ENCODE measurements around the gene PTGER2.

The PTGER2 gene

DNA sequence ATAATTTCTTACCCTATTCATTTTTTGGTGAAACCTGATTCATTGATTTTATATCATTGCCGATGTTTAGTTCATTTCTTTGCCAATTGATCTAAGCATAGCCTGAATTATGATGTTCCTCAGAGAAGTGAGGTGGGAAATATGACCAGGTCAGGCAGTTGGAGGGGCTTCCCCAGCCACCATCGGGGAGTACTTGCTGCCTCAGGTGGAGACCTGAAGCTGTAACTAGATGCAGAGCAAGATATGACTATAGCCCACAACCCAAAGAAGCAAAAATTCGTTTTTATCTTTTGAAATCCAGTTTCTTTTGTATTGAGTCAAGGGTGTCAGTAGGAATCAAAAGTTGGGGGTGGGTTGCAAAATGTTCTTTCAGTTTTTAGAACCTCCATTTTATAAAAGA, 38.7 kb upstream of the PTGER2 start:
- Histone ChIP-seq H3K9me2 (ENCODE audit: low read depth, low read length) (no peaks in the 10 kb centered on the region), H3K79me2 (ENCODE audit: insufficient read depth, low read length) (no peaks in the 10 kb centered on the region)
- no peak for TF ChIP-seq EZH2 (IDR thresholded peaks at IDR 0.05; ENCODE audit: borderline replicate concordance, low read length)
- TF ChIP-seq, protein P1, sequence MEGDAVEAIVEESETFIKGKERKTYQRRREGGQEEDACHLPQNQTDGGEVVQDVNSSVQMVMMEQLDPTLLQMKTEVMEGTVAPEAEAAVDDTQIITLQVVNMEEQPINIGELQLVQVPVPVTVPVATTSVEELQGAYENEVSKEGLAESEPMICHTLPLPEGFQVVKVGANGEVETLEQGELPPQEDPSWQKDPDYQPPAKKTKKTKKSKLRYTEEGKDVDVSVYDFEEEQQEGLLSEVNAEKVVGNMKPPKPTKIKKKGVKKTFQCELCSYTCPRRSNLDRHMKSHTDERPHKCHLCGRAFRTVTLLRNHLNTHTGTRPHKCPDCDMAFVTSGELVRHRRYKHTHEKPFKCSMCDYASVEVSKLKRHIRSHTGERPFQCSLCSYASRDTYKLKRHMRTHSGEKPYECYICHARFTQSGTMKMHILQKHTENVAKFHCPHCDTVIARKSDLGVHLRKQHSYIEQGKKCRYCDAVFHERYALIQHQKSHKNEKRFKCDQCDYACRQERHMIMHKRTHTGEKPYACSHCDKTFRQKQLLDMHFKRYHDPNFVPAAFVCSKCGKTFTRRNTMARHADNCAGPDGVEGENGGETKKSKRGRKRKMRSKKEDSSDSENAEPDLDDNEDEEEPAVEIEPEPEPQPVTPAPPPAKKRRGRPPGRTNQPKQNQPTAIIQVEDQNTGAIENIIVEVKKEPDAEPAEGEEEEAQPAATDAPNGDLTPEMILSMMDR (IDR thresholded peaks at IDR 0.05; ENCODE audit: low read length) = no peak

DNA sequence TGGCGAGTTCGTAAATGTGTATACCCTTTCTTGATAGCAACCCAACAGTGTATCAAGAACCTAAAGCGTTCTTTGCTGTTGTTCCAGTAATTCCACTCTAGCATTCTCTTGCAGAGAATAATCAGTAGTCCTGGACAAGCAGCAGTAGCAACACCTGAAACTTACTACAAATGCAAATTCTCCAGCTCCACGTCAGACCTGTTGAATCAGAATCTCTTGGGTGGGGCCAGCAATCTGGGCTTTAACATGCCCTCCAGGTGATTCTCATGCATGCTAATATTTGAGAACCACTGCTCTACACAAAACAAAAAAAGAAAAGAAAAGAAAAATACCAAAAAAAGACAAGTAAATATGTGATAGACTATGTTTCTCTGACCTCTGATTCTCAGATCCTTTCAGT, 36.6 kb upstream of the PTGER2 start:
- Histone ChIP-seq H3K4me2 (ENCODE audit: low read length) (no peak overlapping the region), H3K36me3 (ENCODE audit: insufficient read depth, low read length) (no peaks in the 10 kb centered on the region), H4K20me1 (ENCODE audit: insufficient read depth, low read length) (no peaks in the 10 kb centered on the region), H3K27me3 (ENCODE audit: insufficient read depth, low read length) (no peaks in the 10 kb centered on the region), H3K9ac (ENCODE audit: low read length) (no peak overlapping the region), H3K79me2 (ENCODE audit: insufficient read depth, low read length) (no peaks in the 10 kb centered on the region), H2AFZ (ENCODE audit: low read length) (no peak overlapping the region), H3F3A (ENCODE audit: insufficient read depth, low read length) (no peaks in the 10 kb centered on the region), H3K9me2 (ENCODE audit: low read depth, low read length) (no peaks in the 10 kb centered on the region), H3K4me1 (ENCODE audit: insufficient read depth, low read length, severe bottlenecking) (no peaks in the 10 kb centered on the region), H3K9me3 (ENCODE audit: low read length) (no peaks in the 10 kb centered on the region), H3K4me3 (ENCODE audit: low read depth, low read length, poor library complexity, severe bottlenecking) (no peak overlapping the region), H3K27ac (ENCODE audit: low read depth, low read length, poor library complexity, severe bottlenecking) (no peak overlapping the region)
- TF ChIP-seq, protein P1 (IDR thresholded peaks at IDR 0.05; ENCODE audit: low read length) = no peak
- TF ChIP-seq EZH2 (IDR thresholded peaks at IDR 0.05; ENCODE audit: borderline replicate concordance, low read length) = no peak

More for the DNA sequence above, 38.7 kb upstream of the PTGER2 start:
- Histone ChIP-seq H4K20me1 (ENCODE audit: insufficient read depth, low read length) (no peaks in the 10 kb centered on the region), H3F3A (ENCODE audit: insufficient read depth, low read length) (no peaks in the 10 kb centered on the region), H3K4me2 (ENCODE audit: low read length) (no peak overlapping the region), H3K4me3 (ENCODE audit: low read depth, low read length, poor library complexity, severe bottlenecking) (no peak overlapping the region), H3K27ac (ENCODE audit: low read depth, low read length, poor library complexity, severe bottlenecking) (no peak overlapping the region), H2AFZ (ENCODE audit: low read length) (no peak overlapping the region), H3K9me3 (ENCODE audit: low read length) (no peaks in the 10 kb centered on the region), H3K4me1 (ENCODE audit: insufficient read depth, low read length, severe bottlenecking) (no peaks in the 10 kb centered on the region), H3K9ac (ENCODE audit: low read length) (no peak overlapping the region), H3K36me3 (ENCODE audit: insufficient read depth, low read length) (no peaks in the 10 kb centered on the region), H3K27me3 (ENCODE audit: insufficient read depth, low read length) (no peaks in the 10 kb centered on the region)

DNA sequence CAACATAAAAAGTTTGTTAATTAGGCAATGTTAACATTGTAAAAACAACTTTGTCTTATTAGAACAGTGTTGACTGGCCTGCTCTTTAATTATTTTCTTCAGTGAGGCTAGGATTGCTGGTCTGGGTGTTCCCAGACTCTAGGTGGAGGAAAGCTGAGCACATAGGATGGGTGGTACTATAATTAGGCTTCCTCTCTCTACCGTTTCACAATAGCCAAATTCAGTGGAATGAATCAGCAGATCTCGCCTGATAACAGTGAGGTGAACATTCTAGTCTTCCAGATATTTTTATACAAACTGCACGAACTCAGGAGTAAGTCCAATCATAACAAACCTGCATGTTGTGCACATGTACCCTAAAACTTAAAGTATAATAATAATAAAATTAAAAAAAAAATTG, 34.7 kb upstream of the PTGER2 start:
- H4K20me1 ChIP-seq (ENCODE audit: insufficient read depth, low read length) = no peaks in the 10 kb centered on the region
- no peak overlapping the region for H3K27ac ChIP-seq (ENCODE audit: low read depth, low read length, poor library complexity, severe bottlenecking)
- H3K4me3 ChIP-seq (ENCODE audit: low read depth, low read length, poor library complexity, severe bottlenecking) = no peak overlapping the region
- no peaks in the 10 kb centered on the region for H3K4me1 ChIP-seq (ENCODE audit: insufficient read depth, low read length, severe bottlenecking)
- TF ChIP-seq, protein P1 (IDR thresholded peaks at IDR 0.05; ENCODE audit: low read length) = no peak
- TF ChIP-seq EZH2 (IDR thresholded peaks at IDR 0.05; ENCODE audit: borderline replicate concordance, low read length) = no peak
- no peaks in the 10 kb centered on the region for H3K9me3 ChIP-seq (ENCODE audit: low read length)
- no peaks in the 10 kb centered on the region for H3K27me3 ChIP-seq (ENCODE audit: insufficient read depth, low read length)
- no peaks in the 10 kb centered on the region for H3F3A ChIP-seq (ENCODE audit: insufficient read depth, low read length)
- no peak overlapping the region for H3K9ac ChIP-seq (ENCODE audit: low read length)
- no peaks in the 10 kb centered on the region for H3K9me2 ChIP-seq (ENCODE audit: low read depth, low read length)
- H3K4me2 ChIP-seq (ENCODE audit: low read length) = no peak overlapping the region
- no peak overlapping the region for H2AFZ ChIP-seq (ENCODE audit: low read length)
- no peaks in the 10 kb centered on the region for H3K36me3 ChIP-seq (ENCODE audit: insufficient read depth, low read length)
- H3K79me2 ChIP-seq (ENCODE audit: insufficient read depth, low read length) = no peaks in the 10 kb centered on the region
